Mesodermal cell (in vitro differentiated cells): ENCODE measurements around the gene REG4.
A peak's percentile ranks its signal among the peaks of the same experiment; 100 is the strongest.
"Not testable (repeated sequence)": the region's sequence is repeated elsewhere in the genome, so short reads cannot be mapped to it uniquely, and the experiment has no call there.

ENCODE experiments used
- H3K27ac ChIP-seq: 2 replicates; pipeline ENCODE4 v1.7.0; 2013; ENCODE audit warnings: mild to moderate bottlenecking, low read depth, low read length, moderate library complexity; ENCODE audit not compliant: severe bottlenecking
- H3K36me3 ChIP-seq: 2 replicates; pipeline ENCODE4 v1.7.1; 2013; ENCODE audit warnings: mild to moderate bottlenecking, low read length, moderate library complexity; ENCODE audit not compliant: control insufficient read depth, insufficient read depth
- H3K4me1 ChIP-seq: one replicate; pipeline ENCODE4 v1.7.1; 2013; ENCODE audit warnings: mild to moderate bottlenecking, low read length; ENCODE audit not compliant: insufficient read depth, control insufficient read depth, poor library complexity, severe bottlenecking
- H3K4me3 ChIP-seq: 2 replicates; pipeline ENCODE4 v1.7.0; 2013; ENCODE audit warnings: low read length, control low read depth, mild to moderate bottlenecking; ENCODE audit not compliant: insufficient read depth, poor library complexity, severe bottlenecking; ENCODE audit errors: extremely low read depth
- H3K9me3 ChIP-seq: 2 replicates; pipeline ENCODE4 v1.7.1; 2013; ENCODE audit warnings: mild to moderate bottlenecking, low read length, moderate library complexity; ENCODE audit not compliant: control insufficient read depth
- WGBS, 2 experiments: methylation state at CpG; one replicate each; pipeline ENCODE4 v1.1.5; 2013; ENCODE audit warnings: missing lambda C conversion rate in 2 of 2; ENCODE audit not compliant: insufficient coverage in 2 of 2; 5-methylcytosine and 5-hydroxymethylcytosine counted together

Gene REG4

DNA sequence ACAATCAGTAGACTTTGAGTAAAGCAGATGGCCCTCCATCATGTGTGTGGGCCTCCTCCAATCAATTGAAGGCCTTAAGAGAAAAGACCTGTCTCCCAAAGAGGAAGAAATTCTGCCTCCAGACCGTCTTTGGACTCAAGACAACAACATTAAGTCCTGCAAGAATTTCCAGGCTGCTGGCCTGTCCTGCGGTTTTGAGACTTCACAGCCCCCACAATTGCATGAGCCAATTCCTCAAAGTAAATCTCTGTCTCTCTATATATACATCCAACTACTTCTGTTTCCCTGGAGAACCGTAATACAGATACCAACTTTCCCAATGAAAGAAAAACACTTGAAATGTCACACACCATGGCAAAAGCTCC is 16.4 kb downstream of the REG4 start:
- no peaks in the 10 kb centered on the region for H3K36me3 ChIP-seq
- WGBS, 2 experiments = 88 to 100% methylated on average over 2 to 3 of the region's 3 CpGs
- no peak overlapping the region for H3K4me3 ChIP-seq
- H3K9me3 ChIP-seq = no peaks in the 10 kb centered on the region
- H3K4me1 ChIP-seq = no peaks in the 10 kb centered on the region
- peak overlapping the region; percentile 36 for H3K27ac ChIP-seq

DNA sequence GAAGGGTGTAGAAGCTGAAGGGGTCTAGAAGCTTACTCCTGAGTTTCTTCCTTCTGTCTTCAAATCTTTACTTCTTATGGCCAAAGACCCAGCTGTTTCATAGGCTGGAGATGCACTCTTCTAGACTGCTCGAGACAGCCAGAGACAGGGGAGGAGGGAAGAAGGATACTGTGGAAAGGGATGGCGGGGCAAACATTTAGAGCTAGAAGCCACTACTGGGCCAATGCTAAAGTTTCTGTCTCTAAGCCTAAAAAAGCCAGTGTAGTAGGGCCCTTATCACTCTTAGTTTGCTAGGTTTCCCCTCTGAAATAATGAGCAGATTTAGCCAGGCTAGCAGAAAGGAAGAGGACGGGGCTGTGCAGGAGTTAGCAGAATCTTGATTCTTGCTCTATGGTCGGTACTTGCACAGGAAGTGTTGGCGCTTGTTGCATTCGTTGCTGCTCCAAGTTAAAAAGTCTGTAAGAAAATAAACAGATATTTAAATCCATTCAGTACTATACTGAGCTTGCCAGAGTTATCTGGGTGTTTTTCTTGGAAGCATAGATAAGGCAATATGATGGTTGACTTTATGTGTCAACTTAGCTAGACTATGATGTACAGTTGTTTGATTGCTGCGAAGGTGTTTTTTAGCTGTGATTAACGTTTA is 16.9 kb downstream of the REG4 start:
- no peak overlapping the region for H3K27ac ChIP-seq
- 83 to 100% methylated on average over 4 to 5 of the region's 8 CpGs for WGBS, 2 experiments

DNA sequence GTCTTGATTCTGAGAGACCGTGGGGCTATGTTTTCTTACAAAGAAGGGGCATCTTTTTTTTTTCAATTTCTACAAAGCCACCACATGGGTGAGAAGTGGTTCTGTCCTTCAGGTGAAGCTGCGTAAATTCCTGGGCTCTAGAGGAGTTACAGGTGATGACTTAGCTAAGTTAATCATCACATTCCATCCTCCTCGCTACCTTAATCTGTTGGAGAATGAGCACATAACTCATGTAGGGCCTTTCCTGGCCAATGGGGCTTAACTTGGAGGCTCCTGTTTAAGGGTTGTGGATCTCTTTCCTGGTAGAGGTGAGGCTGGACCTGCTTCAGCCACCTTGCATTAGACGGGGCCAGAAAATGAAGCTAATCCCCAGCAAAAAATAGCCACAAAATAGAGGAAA is 19.9 kb downstream of the REG4 start:
- no peaks in the 10 kb centered on the region for H3K36me3 ChIP-seq
- WGBS, 2 experiments = no CpG with 5 or more reads among the region's 4 CpGs
- no peak overlapping the region for H3K4me3 ChIP-seq
- H3K27ac ChIP-seq = no peak overlapping the region
- no peaks in the 10 kb centered on the region for H3K4me1 ChIP-seq
- no peaks in the 10 kb centered on the region for H3K9me3 ChIP-seq

More for the DNA sequence above, 16.9 kb downstream of the REG4 start:
- no peaks in the 10 kb centered on the region for H3K4me1 ChIP-seq
- no peak overlapping the region for H3K4me3 ChIP-seq
- no peaks in the 10 kb centered on the region for H3K36me3 ChIP-seq
- H3K9me3 ChIP-seq = no peaks in the 10 kb centered on the region

- Histone ChIP-seq H3K4me3 (no peak overlapping the region), H3K36me3 (no peaks in the 10 kb centered on the region), H3K4me1 (no peaks in the 10 kb centered on the region), H3K27ac (no peak overlapping the region), H3K9me3 (no peaks in the 10 kb centered on the region)
- WGBS, 2 experiments = 87 to 93% methylated on average over 3 of the region's 9 CpGs
Measured at GRCh38 chr1:119790451-119791198, 20.6 kb downstream of the REG4 start.

DNA sequence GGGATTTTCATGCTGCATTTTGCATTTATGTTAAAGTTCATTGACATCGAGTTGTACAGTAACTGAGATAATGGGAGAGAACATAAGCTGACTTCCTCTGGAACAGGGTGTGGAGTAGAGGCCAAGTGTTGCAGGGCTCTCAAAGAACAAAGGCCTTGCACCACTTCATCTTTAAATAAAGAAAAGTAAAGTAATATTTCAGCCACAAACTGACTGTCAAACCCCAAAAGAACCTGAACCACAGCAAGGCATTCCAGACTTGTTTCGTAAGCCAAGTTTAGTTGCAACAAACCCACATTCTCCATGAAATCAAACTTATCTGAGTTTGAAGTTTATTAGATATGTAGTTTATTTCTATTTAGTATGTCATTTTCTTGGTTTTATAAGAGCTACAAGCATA is 23.5 kb downstream of the REG4 start:
- Histone ChIP-seq H3K4me3 (no peak overlapping the region), H3K27ac (no peak overlapping the region), H3K36me3 (no peaks in the 10 kb centered on the region), H3K9me3 (no peaks in the 10 kb centered on the region), H3K4me1 (no peaks in the 10 kb centered on the region)
- 0% methylated on average over 1 of the region's 2 CpGs; no CpG with 5 or more reads in 1 of the 2 experiments for WGBS, 2 experiments

DNA sequence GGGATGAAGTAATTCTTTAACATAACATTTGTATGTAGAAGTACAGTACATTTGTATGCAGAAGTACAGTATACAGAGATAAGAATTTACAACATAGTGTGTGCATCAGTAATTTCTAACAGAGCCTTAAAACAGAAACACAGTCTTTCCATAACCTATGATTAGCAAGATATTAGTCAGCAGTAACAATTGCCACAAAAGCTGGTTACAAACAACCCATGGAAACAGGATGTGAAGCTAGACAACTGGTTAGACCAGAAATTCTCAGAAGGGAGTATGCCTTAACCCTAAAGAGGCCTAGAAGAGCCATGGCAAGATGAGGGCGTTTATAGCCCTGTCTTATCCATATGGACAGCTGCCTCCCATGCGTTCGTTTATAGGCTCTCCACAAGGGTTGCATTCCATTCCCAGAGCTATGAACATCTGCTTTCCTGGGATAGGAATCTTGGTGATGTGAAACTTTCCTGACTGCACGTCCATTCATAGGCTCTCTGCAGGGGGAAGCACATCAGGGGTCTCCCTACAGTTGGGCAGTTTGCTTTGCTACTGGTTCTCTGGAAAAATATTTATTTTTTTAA is 24.7 kb downstream of the REG4 start:
- H3K9me3 ChIP-seq, H3K36me3 ChIP-seq, H3K4me3 ChIP-seq, H3K4me1 ChIP-seq, H3K27ac ChIP-seq: not testable (repeated sequence)
- 93% methylated on average over 2 of the region's 4 CpGs; no CpG with 5 or more reads in 1 of the 2 experiments for WGBS, 2 experiments

DNA sequence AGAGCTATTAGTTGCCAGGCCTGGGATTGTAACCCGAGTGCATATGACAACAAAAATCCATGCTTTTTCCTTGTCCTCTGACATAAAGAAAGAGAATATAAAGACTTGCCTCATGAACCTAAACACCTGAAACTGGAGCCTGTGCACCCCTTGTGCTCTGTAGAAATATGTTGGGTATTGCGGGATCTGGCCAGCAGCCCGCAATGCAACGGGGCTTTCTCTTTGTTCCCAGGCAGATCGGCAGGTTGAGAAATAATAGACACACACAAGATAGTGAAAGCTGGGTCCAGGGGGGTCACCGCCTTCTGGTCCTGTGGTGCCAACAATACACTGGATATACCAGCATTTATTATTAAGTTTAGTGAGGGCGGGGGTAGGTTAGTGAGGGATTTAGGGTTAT is 25.2 kb downstream of the REG4 start:
- not testable (repeated sequence) for H3K9me3 ChIP-seq, H3K27ac ChIP-seq, H3K4me1 ChIP-seq, H3K36me3 ChIP-seq, H3K4me3 ChIP-seq
- 100% methylated on average over 1 of the region's 7 CpGs; no CpG with 5 or more reads in 1 of the 2 experiments for WGBS, 2 experiments

- Histone ChIP-seq H3K27ac (no peak overlapping the region), H3K4me1 (peaks cover 4% of the 10 kb centered on the region), H3K36me3 (no peaks in the 10 kb centered on the region), H3K4me3 (no peak overlapping the region), H3K9me3 (no peaks in the 10 kb centered on the region)
- WGBS, 2 experiments = 86 to 100% methylated on average over 1 of the region's 3 CpGs
Measured at GRCh38 chr1:119784191-119784781, 27.0 kb downstream of the REG4 start.

DNA sequence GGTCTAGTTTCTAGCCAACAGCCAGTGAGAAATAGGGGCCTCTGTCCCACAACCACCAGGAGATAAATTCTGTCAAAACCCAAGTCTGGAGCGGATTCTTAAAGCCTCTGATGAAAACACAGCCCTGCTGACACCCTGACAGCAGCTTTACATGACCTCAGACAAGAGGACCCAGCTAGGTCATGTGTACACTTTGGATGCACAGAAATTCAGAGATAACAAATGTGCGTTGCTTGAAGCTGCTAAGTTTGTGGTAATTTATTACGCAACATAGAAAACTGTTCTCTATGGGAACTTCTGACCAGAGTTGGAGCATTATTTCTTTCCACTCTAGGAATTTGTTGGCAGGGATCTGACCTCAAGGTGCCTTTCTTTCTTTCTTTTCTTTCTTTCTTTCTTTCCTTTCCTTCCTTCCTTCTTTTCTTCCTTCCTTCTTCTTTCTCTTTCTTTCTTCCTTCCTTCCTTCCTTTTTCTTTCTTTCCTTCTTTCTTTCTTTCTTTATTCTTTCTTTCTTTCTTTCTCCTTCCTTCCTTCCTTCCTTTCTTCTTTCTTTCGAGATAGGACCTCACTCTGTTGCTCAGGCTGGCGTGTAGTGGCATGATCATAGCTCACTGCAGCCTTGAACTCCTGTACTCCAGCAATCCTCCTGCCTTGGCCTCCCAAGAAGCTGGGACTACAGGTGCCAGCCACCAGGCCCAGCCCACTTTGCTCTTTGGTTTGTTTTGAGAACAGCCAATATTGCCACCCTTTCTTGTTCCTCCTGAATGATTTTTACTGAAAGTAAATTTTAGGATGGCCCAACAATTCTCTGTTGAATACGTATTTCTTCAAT is 27.7 kb downstream of the REG4 start:
- H3K36me3 ChIP-seq = no peaks in the 10 kb centered on the region
- WGBS, 2 experiments = 91 to 96% methylated on average over 3 to 5 of the region's 6 CpGs
- no peak overlapping the region for H3K4me3 ChIP-seq
- H3K9me3 ChIP-seq = no peaks in the 10 kb centered on the region
- H3K27ac ChIP-seq = no peak overlapping the region
- H3K4me1 ChIP-seq = peaks cover 7% of the 10 kb centered on the region

GRCh38 chr1:119782631-119783325 is 28.5 kb downstream of the REG4 start:
- no peak overlapping the region for H3K27ac ChIP-seq
- 82 to 96% methylated on average over 3 to 4 of the region's 7 CpGs for WGBS, 2 experiments
- peaks cover 7% of the 10 kb centered on the region for H3K4me1 ChIP-seq

More at GRCh38 chr1:119782631-119783325, 28.5 kb downstream of the REG4 start:
- Histone ChIP-seq H3K36me3 (no peaks in the 10 kb centered on the region), H3K9me3 (no peaks in the 10 kb centered on the region), H3K4me3 (no peak overlapping the region)
